SJCRH30 (cell line): ENCODE data around the gene IFIT1. TPM values are rescaled to one million over a fixed set of nuclear protein-coding genes. Genes with fewer than 3 reads are reported as not detected.
"Not testable (repeated sequence)": the region's sequence is repeated elsewhere in the genome, so short reads cannot be mapped to it uniquely, and the experiment has no call there.

Experiments used
- DNase-seq, 2 experiments: peaks; one replicate each; pipeline ENCODE4 v3.0.0-alpha.2; 2015 to 2020
- H3K27ac ChIP-seq: fragments of 250-450 bp; sonication (Bioruptor Pico); 2 replicates; pipeline ENCODE4 v1.5.1; 2020; ENCODE audit warnings: mild to moderate bottlenecking, moderate library complexity
- H3K27me3 ChIP-seq: fragments of 250-450 bp; sonication (Bioruptor Pico); 2 replicates; pipeline ENCODE4 v1.5.1; 2020; ENCODE audit warnings: mild to moderate bottlenecking, moderate library complexity
- H3K36me3 ChIP-seq: fragments of 250-450 bp; sonication (Bioruptor Pico); 2 replicates; pipeline ENCODE4 v1.5.1; 2020; ENCODE audit warnings: mild to moderate bottlenecking, moderate library complexity
- H3K4me1 ChIP-seq: fragments of 250-450 bp; sonication (Bioruptor Pico); 2 replicates; pipeline ENCODE4 v1.5.1; 2020; ENCODE audit warnings: mild to moderate bottlenecking, moderate library complexity
- H3K4me3 ChIP-seq: fragments of 250-450 bp; sonication (Bioruptor Pico); 2 replicates; pipeline ENCODE4 v1.5.1; 2020; ENCODE audit warnings: mild to moderate bottlenecking, moderate library complexity
- H3K9me3 ChIP-seq: fragments of 250-450 bp; sonication (Bioruptor Pico); replicated peaks from 2 replicates; pipeline ENCODE4 v1.5.1; 2020; ENCODE audit warnings: mild to moderate bottlenecking, moderate library complexity
- total RNA-seq: library from RNA; depleted of rRNA; stranded (reverse); fragments of >200 nt; shearing (Covaris generic); gene quantifications from 2 replicates; pipeline ENCODE4 v1.2.3, GENCODE V29; 2014

IFIT1 gene
- total RNA-seq, 1 experiment from 2014 or later = 0.36 TPM

- Histone ChIP-seq H3K4me1 (no peaks in the 10 kb centered on the region), H3K27me3 (no peaks in the 10 kb centered on the region), H3K4me3 (no peak overlapping the region), H3K36me3 (no peaks in the 10 kb centered on the region), H3K27ac (no peak overlapping the region), H3K9me3 (no peaks in the 10 kb centered on the region)
- no peak for DNase-seq
Observed at GRCh38 chr10:89404104-89405047, 12.0 kb downstream of the IFIT1 start.

DNA sequence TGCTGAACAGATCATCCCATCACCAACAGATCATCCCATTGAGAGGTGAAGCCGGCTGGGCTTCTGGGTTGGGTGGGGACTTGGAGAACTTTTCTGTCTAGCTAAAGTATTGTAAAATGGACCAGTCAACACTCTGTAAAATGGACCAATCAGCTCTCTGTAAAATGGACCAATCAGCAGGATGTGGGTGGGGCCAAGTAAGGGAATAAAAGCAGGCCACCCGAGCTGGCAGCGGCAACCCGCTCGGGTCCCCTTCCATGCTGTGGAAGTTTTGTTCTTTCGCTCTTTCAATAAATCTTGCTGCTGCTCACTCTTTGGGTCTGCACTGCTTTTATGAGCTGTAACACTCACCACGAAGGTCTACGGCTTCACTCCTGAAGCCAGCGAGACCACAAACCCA, 13.8 kb downstream of the IFIT1 start:
- H3K36me3 ChIP-seq, H3K27me3 ChIP-seq, DNase-seq, H3K27ac ChIP-seq, H3K4me3 ChIP-seq, H3K9me3 ChIP-seq, H3K4me1 ChIP-seq: not testable (repeated sequence)

DNA sequence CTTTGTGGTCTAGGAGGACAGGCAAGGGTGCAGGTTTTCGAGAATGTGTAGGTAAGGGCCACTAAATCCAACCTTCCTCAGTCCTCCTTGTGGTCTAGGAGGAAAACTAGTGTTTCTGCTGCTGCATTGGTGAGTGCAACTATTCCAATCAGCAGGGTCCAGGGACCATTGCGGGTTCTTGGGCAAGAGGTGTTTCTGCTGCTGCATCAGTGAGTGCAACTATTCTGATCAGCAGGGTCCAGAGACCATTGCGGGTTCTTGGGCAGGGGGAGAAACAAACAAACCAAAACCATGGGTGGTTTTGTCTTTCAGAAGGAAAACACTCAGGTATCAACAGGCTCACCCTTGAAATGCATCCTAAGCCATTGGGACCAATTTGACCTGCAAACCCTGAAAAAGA, 15.4 kb downstream of the IFIT1 start:
- not testable (repeated sequence) for DNase-seq, H3K27ac ChIP-seq, H3K27me3 ChIP-seq, H3K4me1 ChIP-seq, H3K36me3 ChIP-seq, H3K9me3 ChIP-seq, H3K4me3 ChIP-seq

- H3K27me3 ChIP-seq, H3K27ac ChIP-seq, H3K4me1 ChIP-seq, H3K4me3 ChIP-seq, DNase-seq, H3K36me3 ChIP-seq, H3K9me3 ChIP-seq: not testable (repeated sequence)
Observed at GRCh38 chr10:89409282-89409681, 16.9 kb downstream of the IFIT1 start.

DNA sequence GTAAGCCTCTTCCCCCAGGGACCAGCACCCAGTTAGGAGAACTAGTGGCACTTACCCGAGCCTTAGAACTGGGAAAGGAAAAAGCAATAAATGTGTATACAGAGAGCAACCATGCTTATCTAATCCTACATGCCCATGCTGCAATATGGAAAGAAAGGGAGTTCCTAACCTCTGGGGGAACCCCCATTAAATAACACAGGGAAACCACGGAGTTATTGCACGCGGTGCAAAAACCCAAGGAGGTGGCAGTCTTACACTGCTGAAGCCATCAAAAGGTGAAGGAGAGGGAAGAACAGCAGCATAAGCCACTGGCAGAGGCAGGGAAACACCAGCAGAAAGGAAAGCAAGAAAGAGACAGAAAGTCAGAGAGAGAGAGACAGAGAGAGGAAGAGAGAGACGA, 18.1 kb downstream of the IFIT1 start:
- not testable (repeated sequence) for H3K4me3 ChIP-seq, H3K36me3 ChIP-seq, H3K9me3 ChIP-seq, DNase-seq, H3K4me1 ChIP-seq, H3K27me3 ChIP-seq, H3K27ac ChIP-seq

DNA sequence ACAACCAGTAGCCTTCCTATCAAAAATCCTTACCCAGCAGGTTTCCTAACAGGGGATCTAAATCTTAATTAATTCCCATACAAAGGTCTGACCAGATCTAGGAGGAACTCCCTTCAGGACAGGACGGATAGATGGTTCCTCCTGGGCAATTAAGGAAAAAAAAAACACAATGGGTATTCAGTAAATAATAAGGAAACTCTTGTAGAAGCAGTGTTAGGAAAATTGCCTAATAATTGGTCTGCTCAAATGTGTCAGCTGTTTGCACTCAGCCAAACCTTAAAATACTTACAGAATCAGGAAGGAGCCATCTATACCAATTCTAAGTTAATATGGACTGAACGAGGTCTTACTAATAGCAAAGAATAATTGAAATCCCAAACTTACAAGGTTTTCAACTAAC, 18.7 kb downstream of the IFIT1 start:
- not testable (repeated sequence) for H3K4me3 ChIP-seq, H3K4me1 ChIP-seq, H3K27ac ChIP-seq, H3K36me3 ChIP-seq, H3K27me3 ChIP-seq, H3K9me3 ChIP-seq, DNase-seq

DNA sequence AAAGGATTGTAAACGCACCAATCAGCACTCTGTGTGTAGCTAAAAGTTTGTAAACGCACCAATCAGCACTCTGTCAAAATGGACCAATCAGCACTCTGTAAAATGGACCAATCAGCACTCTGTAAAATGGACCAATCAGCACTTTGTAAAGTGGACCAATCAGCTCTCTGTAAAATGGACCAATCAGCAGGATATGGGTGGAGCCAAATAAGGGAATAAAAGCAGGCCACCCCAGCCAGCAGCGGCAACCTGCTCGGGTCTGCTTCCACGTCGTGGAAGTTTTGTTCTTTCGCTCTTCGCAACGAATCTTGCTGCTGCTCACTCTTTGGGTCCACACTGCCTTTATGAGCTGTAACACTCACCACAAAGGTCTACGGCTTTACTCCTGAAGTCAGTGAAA, 19.9 kb downstream of the IFIT1 start:
- not testable (repeated sequence) for DNase-seq, H3K36me3 ChIP-seq, H3K9me3 ChIP-seq, H3K4me3 ChIP-seq, H3K27ac ChIP-seq, H3K27me3 ChIP-seq, H3K4me1 ChIP-seq

- Histone ChIP-seq H3K4me1 (no peaks in the 10 kb centered on the region; the same call in 1 of the 2 replicates), H3K27ac (no peak overlapping the region), H3K27me3 (no peaks in the 10 kb centered on the region), H3K9me3 (no peaks in the 10 kb centered on the region), H3K4me3 (peak overlapping the region; percentile 76), H3K36me3 (no peaks in the 10 kb centered on the region)
- no peak for DNase-seq
Observed at GRCh38 chr10:89413398-89413912, 21.0 kb downstream of the IFIT1 start.

GRCh38 chr10:89414146-89414878, 21.9 kb downstream of the IFIT1 start, which contains the start of gene IFIT5:
IFIT5 (plus strand) TSS chr10:89414568; CDS start chr10:89414799, 231 bp downstream.
- H3K4me1 ChIP-seq = no peaks in the 10 kb centered on the region; the same call in 1 of the 2 replicates
- peak within 1 kb of the TSS; percentile 62 for H3K27ac ChIP-seq
- no peaks in the 10 kb centered on the region for H3K27me3 ChIP-seq
- peak; percentile 67 to 75 for DNase-seq
- H3K4me3 ChIP-seq = peak within 1 kb of the TSS; percentile 76
- no peaks in the 10 kb centered on the region for H3K36me3 ChIP-seq
- no peaks in the 10 kb centered on the region for H3K9me3 ChIP-seq

DNA sequence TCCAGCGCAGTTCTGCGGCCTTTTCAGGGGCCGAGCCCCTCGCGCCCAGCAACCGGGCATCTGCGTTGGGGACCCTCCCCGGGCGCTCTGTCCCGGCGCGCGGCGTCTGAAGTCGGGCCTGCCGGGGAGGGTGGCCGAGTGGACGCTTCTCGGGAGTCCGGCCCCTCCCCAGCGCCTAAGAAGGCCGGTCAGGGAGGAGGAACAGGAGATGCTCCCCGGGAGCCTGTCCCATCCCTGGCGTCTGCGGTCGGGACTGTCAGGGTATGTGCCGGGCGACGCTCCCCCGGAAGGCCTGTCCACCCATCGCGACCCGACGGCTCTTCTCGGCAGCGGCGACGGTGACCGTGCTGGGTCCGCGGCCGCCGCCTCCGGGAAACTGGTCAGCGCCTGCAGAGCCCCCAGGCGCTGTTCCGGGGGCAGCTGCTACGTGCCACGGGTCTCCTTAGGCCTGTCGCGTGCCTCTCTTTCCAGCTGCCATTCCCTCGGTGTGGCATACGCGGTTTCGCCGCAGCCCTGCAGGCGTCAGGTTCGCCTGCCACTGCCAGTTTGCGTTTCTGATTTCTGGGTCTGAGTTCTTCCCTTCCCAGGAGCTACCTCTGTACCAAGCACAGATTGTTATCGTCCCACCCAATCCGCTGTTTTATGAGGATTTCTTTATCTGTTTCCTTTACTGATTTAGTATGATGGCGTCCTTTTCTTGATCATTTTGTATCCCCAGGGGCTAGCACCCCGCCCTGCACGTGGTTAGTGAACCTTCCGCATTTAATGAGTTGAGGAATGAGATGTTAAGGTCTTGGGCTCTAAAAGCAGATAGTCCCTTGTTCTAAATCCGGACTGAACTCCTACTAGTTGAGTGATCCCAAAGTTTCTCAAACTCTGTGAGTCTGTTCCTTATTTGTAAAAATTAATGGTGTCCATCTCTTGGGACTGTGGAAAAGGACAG, 22.7 kb downstream of the IFIT1 start:
- H3K36me3 ChIP-seq = no peaks in the 10 kb centered on the region
- H3K4me3 ChIP-seq = peak overlapping the region; percentile 76
- H3K27ac ChIP-seq = peak overlapping the region; percentile 62
- H3K9me3 ChIP-seq = no peaks in the 10 kb centered on the region
- H3K4me1 ChIP-seq = no peaks in the 10 kb centered on the region; the same call in 1 of the 2 replicates
- DNase-seq = peak; percentile 54 to 60
- H3K27me3 ChIP-seq = no peaks in the 10 kb centered on the region

GRCh38 chr10:89416465-89416864, 24.0 kb downstream of the IFIT1 start:
- Histone ChIP-seq H3K36me3 (no peaks in the 10 kb centered on the region), H3K4me1 (no peaks in the 10 kb centered on the region; the same call in 1 of the 2 replicates), H3K9me3 (no peaks in the 10 kb centered on the region), H3K4me3 (no peak overlapping the region), H3K27ac (no peak overlapping the region), H3K27me3 (no peaks in the 10 kb centered on the region)
- no peak for DNase-seq

GRCh38 chr10:89419548-89419947, 27.1 kb downstream of the IFIT1 start:
- no peak for DNase-seq

GRCh38 chr10:89421018-89421476, 28.6 kb downstream of the IFIT1 start:
- Histone ChIP-seq H3K27me3 (no peaks in the 10 kb centered on the region), H3K36me3 (no peaks in the 10 kb centered on the region), H3K27ac (no peak overlapping the region), H3K4me1 (no peaks in the 10 kb centered on the region), H3K4me3 (no peak overlapping the region), H3K9me3 (no peaks in the 10 kb centered on the region)
- no peak for DNase-seq

More at GRCh38 chr10:89419548-89419947, 27.1 kb downstream of the IFIT1 start:
- H3K27ac ChIP-seq = no peak overlapping the region
- no peaks in the 10 kb centered on the region for H3K9me3 ChIP-seq
- H3K4me3 ChIP-seq = no peak overlapping the region
- no peaks in the 10 kb centered on the region for H3K4me1 ChIP-seq
- H3K36me3 ChIP-seq = no peaks in the 10 kb centered on the region
- H3K27me3 ChIP-seq = no peaks in the 10 kb centered on the region

GRCh38 chr10:89425000-89425399, 32.6 kb downstream of the IFIT1 start:
- Histone ChIP-seq H3K27me3 (no peaks in the 10 kb centered on the region), H3K36me3 (no peaks in the 10 kb centered on the region), H3K4me3 (no peak overlapping the region), H3K4me1 (0 out of 2 replicates have a peak, but pooled peaks cover 7% of the 10 kb centered on the region), H3K9me3 (no peaks in the 10 kb centered on the region), H3K27ac (no peak overlapping the region)
- DNase-seq = no peak
